HEK293 (cell line): Measurements from ENCODE around the gene ZDHHC17.

Experiments used
- CTCF ChIA-PET: fragments of 350-600 bp; formaldehyde crosslinking; extraction: SDS; loops from one replicate; lab custom pipeline; 2021; ENCODE audit warnings: antibody characterized with exemption; lab: Yijun Ruan, JAX
- POLR2A ChIA-PET: fragments of 300-600 bp; formaldehyde crosslinking; extraction: SDS; loops from one replicate; lab custom pipeline; 2020; ENCODE audit warnings: antibody characterized with exemption, inconsistent platforms; lab: Yijun Ruan, JAX
- H3K27ac ChIP-seq: fragments of 200-500 bp; sonication (Bioruptor generic); 2 replicates; pipeline ENCODE4 v1.5.1; 2014; ENCODE audit warnings: low read depth, low read length, control low read depth, inconsistent platforms; ENCODE audit errors: extremely low read depth
- H3K36me3 ChIP-seq, 2 experiments: fragments of 200-500 bp in 1 of 2; sonication (Bioruptor generic) in 1 of 2; 1 replicate in 1 of 2; 2 replicates in 1 of 2; pipeline ENCODE4 v1.5.1; 2014 to 2017; ENCODE audit warnings: inconsistent platforms in 2 of 2, low read length in 2 of 2; ENCODE audit not compliant: control insufficient read depth in 2 of 2, insufficient read depth in 1 of 2
- H3K4me1 ChIP-seq: fragments of 200-500 bp; sonication (Bioruptor generic); 2 replicates; pipeline ENCODE4 v1.5.1; 2014; ENCODE audit warnings: mild to moderate bottlenecking, low read length, inconsistent platforms; ENCODE audit not compliant: control insufficient read depth, insufficient read depth
- H3K4me3 ChIP-seq: 2 replicates; pipeline ENCODE4 v1.5.1; 2011; ENCODE audit warnings: low read depth, mild to moderate bottlenecking, control low read depth, low read length, moderate library complexity
- H3K9me3 ChIP-seq: fragments of 200-500 bp; sonication (Bioruptor generic); 2 replicates; pipeline ENCODE4 v1.5.1; 2014; ENCODE audit warnings: low read depth, low read length, inconsistent platforms; ENCODE audit not compliant: control insufficient read depth, insufficient read depth
- GLIS1 ChIP-seq: fragments of 450-650 bp; formaldehyde crosslinking; IDR thresholded peaks from 2 replicates; pipeline ENCODE4 v1.5.1; 2016; ENCODE audit warnings: missing biosample characterization, missing genetic modification characterization
- IKZF3 ChIP-seq: fragments of 450-650 bp; IDR thresholded peaks from 2 replicates; pipeline ENCODE4 v1.5.0; 2018; ENCODE audit warnings: missing biosample characterization, mild to moderate bottlenecking, missing genetic modification characterization, moderate library complexity
- KLF17 ChIP-seq: fragments of 450-650 bp; formaldehyde crosslinking; IDR thresholded peaks from 2 replicates; pipeline ENCODE4 v1.5.1; 2016; ENCODE audit warnings: missing biosample characterization, missing genetic modification characterization
- OSR2 ChIP-seq: fragments of 450-650 bp; formaldehyde crosslinking; IDR thresholded peaks from 2 replicates; pipeline ENCODE4 v1.5.1; 2016; ENCODE audit warnings: missing biosample characterization, missing genetic modification characterization
- PRDM1 ChIP-seq: fragments of 450-650 bp; formaldehyde crosslinking; IDR thresholded peaks from 2 replicates; pipeline ENCODE4; 2016; ENCODE audit warnings: missing biosample characterization, missing genetic modification characterization
- SCRT2 ChIP-seq: fragments of 450-650 bp; formaldehyde crosslinking; IDR thresholded peaks from 2 replicates; pipeline ENCODE4 v1.5.1; 2016; ENCODE audit warnings: missing biosample characterization, missing genetic modification characterization
- SP2 ChIP-seq: fragments of 450-650 bp; formaldehyde crosslinking; IDR thresholded peaks from 2 replicates; pipeline ENCODE4 v1.5.1; 2016; ENCODE audit warnings: missing biosample characterization, missing genetic modification characterization
- ZBTB17 ChIP-seq: fragments of 450-650 bp; formaldehyde crosslinking; IDR thresholded peaks from 2 replicates; pipeline ENCODE4 v1.5.1; 2016; ENCODE audit warnings: missing biosample characterization, missing genetic modification characterization
- ZNF148 ChIP-seq: fragments of 450-650 bp; formaldehyde crosslinking; IDR thresholded peaks from 2 replicates; pipeline ENCODE4 v1.5.0; 2017; ENCODE audit warnings: missing biosample characterization, missing genetic modification characterization, borderline replicate concordance
- ZNF202 ChIP-seq: fragments of 450-650 bp; formaldehyde crosslinking; IDR thresholded peaks from 2 replicates; pipeline ENCODE4 v1.5.1; 2016; ENCODE audit warnings: missing biosample characterization, missing genetic modification characterization, borderline replicate concordance
- ZNF391 ChIP-seq: fragments of 450-650 bp; formaldehyde crosslinking; IDR thresholded peaks from 2 replicates; pipeline ENCODE4 v1.5.1; 2016; ENCODE audit warnings: low read depth, missing biosample characterization, missing genetic modification characterization, borderline replicate concordance
- ZNF433 ChIP-seq: fragments of 450-650 bp; formaldehyde crosslinking; IDR thresholded peaks from 2 replicates; pipeline ENCODE4 v1.5.1; 2016; ENCODE audit warnings: missing biosample characterization, missing genetic modification characterization, low read depth
- ZNF473 ChIP-seq: fragments of 450-650 bp; formaldehyde crosslinking; IDR thresholded peaks from 2 replicates; pipeline ENCODE4 v1.5.1; 2017; ENCODE audit warnings: missing biosample characterization, missing genetic modification characterization
- ZNF48 ChIP-seq: fragments of 450-650 bp; formaldehyde crosslinking; IDR thresholded peaks from 2 replicates; pipeline ENCODE4 v1.5.1; 2016; ENCODE audit warnings: missing biosample characterization, missing genetic modification characterization
- ZNF580 ChIP-seq: fragments of 450-650 bp; formaldehyde crosslinking; IDR thresholded peaks from 2 replicates; pipeline ENCODE4 v1.5.1; 2016; ENCODE audit warnings: missing biosample characterization, missing genetic modification characterization
- ZNF621 ChIP-seq: fragments of 450-650 bp; formaldehyde crosslinking; IDR thresholded peaks from 2 replicates; pipeline ENCODE4 v1.5.1; 2017; ENCODE audit warnings: missing biosample characterization, missing genetic modification characterization
- ZNF692 ChIP-seq: fragments of 450-650 bp; formaldehyde crosslinking; IDR thresholded peaks from 2 replicates; pipeline ENCODE4 v1.5.1; 2016; ENCODE audit warnings: missing biosample characterization, missing genetic modification characterization
- ZNF776 ChIP-seq: fragments of 450-650 bp; formaldehyde crosslinking; IDR thresholded peaks from 2 replicates; pipeline ENCODE4 v1.5.0; 2017; ENCODE audit warnings: missing biosample characterization, missing genetic modification characterization, borderline replicate concordance

The ZDHHC17 gene

GRCh38 chr12:76762601-76762980 is 1.3 kb upstream of the ZDHHC17 start:
- Histone ChIP-seq H3K9me3 (no peaks in the 10 kb centered on the region), H3K27ac (no peak overlapping the region; the same call in 1 of the 2 replicates), H3K36me3 (no peaks in the 10 kb centered on the region), H3K4me3 (no peak overlapping the region), H3K4me1 (no peaks in the 10 kb centered on the region)
- ChIA-PET CTCF (interaction anchor here (0.6 to 1.1 kb wide), 5 partner anchors 8 to 73 kb away, joined by 3 to 4 read pairs (median 3); no protein-coding TSS in a partner anchor), POLR2A (interaction anchor here (0.7 to 1.5 kb wide), 2 partner anchors 42 to 73 kb away, joined by 12 read pairs; no protein-coding TSS in a partner anchor)
- no peak for TF ChIP-seq ZNF202 (tag by site-specific recombination)
- no peak for TF ChIP-seq ZNF692 (tag by site-specific recombination)
- TF ChIP-seq OSR2 (tag by site-specific recombination) = peak; percentile 50; the same call in 1 of the 2 replicates
- 0 out of 2 replicates have a peak, but pooled peaks have one; percentile 36 for TF ChIP-seq IKZF3 (tag by site-specific recombination)
- TF ChIP-seq SP2 (tag by site-specific recombination) = peak; percentile 53; the same call in 1 of the 2 replicates
- no peak for TF ChIP-seq ZNF621 (tag by site-specific recombination)
- TF ChIP-seq ZNF580 (tag by site-specific recombination) = no peak
- no peak for TF ChIP-seq KLF17 (tag by site-specific recombination)
- TF ChIP-seq ZNF148 = no peak
- 0 out of 2 replicates have a peak, but pooled peaks have one; percentile 3 for TF ChIP-seq ZNF391 (tag by site-specific recombination)
- TF ChIP-seq ZNF473 = no peak
- TF ChIP-seq ZNF433 = no peak

GRCh38 chr12:76764856-76765255 is 941 bp downstream of the ZDHHC17 start:
- POLR2A ChIA-PET = no interaction called here
- peak overlapping the region; percentile 74 for H3K4me3 ChIP-seq
- H3K27ac ChIP-seq = peak overlapping the region; percentile 94
- H3K36me3 ChIP-seq = no peaks in the 10 kb centered on the region
- CTCF ChIA-PET = interaction anchor here (0.7 kb wide), 1 partner anchor 128 kb away, joined by 3 read pairs; no protein-coding TSS in a partner anchor
- peak; percentile 59 for TF ChIP-seq SCRT2 (tag by site-specific recombination)
- no peak for TF ChIP-seq GLIS1 (tag by site-specific recombination)
- no peak for TF ChIP-seq ZNF48 (tag by site-specific recombination)
- TF ChIP-seq ZBTB17 (tag by site-specific recombination) = peak; percentile 80
- TF ChIP-seq, all 188 proteins: peak for 2
- Histone ChIP-seq H3K4me1 (peaks cover 7% of the 10 kb centered on the region; the same call in 1 of the 2 replicates), H3K9me3 (no peaks in the 10 kb centered on the region)

- no peak overlapping the region for H3K27ac ChIP-seq
- ChIA-PET CTCF (interaction anchor here (3.0 kb wide), 1 partner anchor 144 kb away, joined by 10 read pairs; no protein-coding TSS in a partner anchor), POLR2A (no interaction called here)
Observed at GRCh38 chr12:76765598-76765997, 1.7 kb downstream of the ZDHHC17 start.

More at GRCh38 chr12:76765598-76765997, 1.7 kb downstream of the ZDHHC17 start:
- H3K9me3 ChIP-seq = no peaks in the 10 kb centered on the region
- peaks cover 7% of the 10 kb centered on the region; the same call in 1 of the 2 replicates for H3K4me1 ChIP-seq
- H3K36me3 ChIP-seq = no peaks in the 10 kb centered on the region
- peak overlapping the region; percentile 74; the same call in 1 of the 2 replicates for H3K4me3 ChIP-seq
- TF ChIP-seq ZNF776 (tag by site-specific recombination) (no peak), PRDM1 (tag by site-specific recombination) (0 out of 2 replicates have a peak, but pooled peaks have one; percentile 37)
